ENCODE data around the gene PNLIPRP1. TPM values are rescaled to one million over a fixed set of nuclear protein-coding genes. Genes with fewer than 3 reads are reported as not detected.

The PNLIPRP1 gene
- polyA plus RNA-seq, 3 donors, result 0.04 TPM; not detected in 2

DNA sequence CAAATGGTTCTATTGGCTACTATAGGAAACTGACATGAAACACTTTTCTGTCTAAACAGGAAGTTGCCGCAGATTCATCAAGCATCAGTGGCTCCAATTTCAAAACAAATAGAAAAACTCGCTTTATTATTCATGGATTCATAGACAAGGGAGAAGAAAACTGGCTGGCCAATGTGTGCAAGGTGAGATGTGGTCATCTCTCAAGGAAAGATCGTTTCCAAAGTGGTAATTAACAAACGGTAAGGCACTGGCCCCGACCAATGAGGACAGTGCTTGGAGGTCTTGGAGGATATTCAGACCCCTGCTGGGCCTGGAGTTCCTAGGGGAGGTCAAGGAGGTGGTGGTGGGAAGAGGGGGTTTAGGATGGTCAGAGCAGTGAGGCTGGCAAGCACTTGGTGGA lies 42.5 kb upstream of the PNLIPRP1 start:
- 91% methylated on average over 4 of the region's 5 CpGs for WGBS (ENCODE audit: insufficient coverage)

GRCh38 chr10:116553378-116553980 lies 37.3 kb upstream of the PNLIPRP1 start:
- no peaks in the 10 kb centered on the region for H3K36me3 Mint-ChIP-seq
- no peak overlapping the region for H3K4me2 ChIP-seq (replicated peaks; ENCODE audit: extremely low read depth, low read length, poor library complexity, severe bottlenecking)
- H3K27me3 Mint-ChIP-seq (ENCODE audit: low read depth in 3 of 3), result no peaks in the 10 kb centered on the region
- DNase-seq, result no peak
- no peaks in the 10 kb centered on the region for H3K9me3 ChIP-seq (replicated peaks in 1 of 2; ENCODE audit: control insufficient read depth in 1 of 2, insufficient read depth in 1 of 2, low read length in 2 of 2)
- H3K79me2 ChIP-seq (ENCODE audit: insufficient read depth, low read length), result no peaks in the 10 kb centered on the region
- H3K27ac Mint-ChIP-seq, result no peak overlapping the region
- no peaks in the 10 kb centered on the region for H3K4me1 ChIP-seq (ENCODE audit: control insufficient read depth in 1 of 2, insufficient read depth in 2 of 2, low read length in 2 of 2)
- peaks cover 0 to 3% (median 0%) of the 10 kb centered on the region in 7 donors for H3K9me3 Mint-ChIP-seq
- no peaks in the 10 kb centered on the region for H3K27me3 ChIP-seq (ENCODE audit: control insufficient read depth in 2 of 2, insufficient read depth in 2 of 2, low read length in 2 of 2)
- no peak overlapping the region for H3K9ac ChIP-seq (ENCODE audit: insufficient read depth, low read length, poor library complexity, severe bottlenecking)
- no peak overlapping the region for H2AFZ ChIP-seq (ENCODE audit: insufficient read depth, low read depth, low read length, poor library complexity, severe bottlenecking)
- H3K36me3 ChIP-seq (replicated peaks in 1 of 2; ENCODE audit: control insufficient read depth in 1 of 2, insufficient read depth in 2 of 2, low read length in 2 of 2), result no peaks in the 10 kb centered on the region
- H3K4me3 ChIP-seq (replicated peaks in 1 of 3; ENCODE audit: low read depth in 2 of 3, low read length in 3 of 3), result no peak overlapping the region
- no peak overlapping the region for H3K27ac ChIP-seq (ENCODE audit: low read depth in 1 of 2, low read length in 2 of 2)
- no peaks in the 10 kb centered on the region for H3K4me1 Mint-ChIP-seq
- intact Hi-C loops (cut with micrococcal nuclease), result no loop called here
- H4K20me1 ChIP-seq (ENCODE audit: insufficient read depth, low read length), result no peaks in the 10 kb centered on the region
- no peak overlapping the region for H3K4me3 Mint-ChIP-seq
- WGBS (ENCODE audit: insufficient coverage), result 91% methylated on average over 8 of the region's 13 CpGs
- TF ChIP-seq, protein P1, sequence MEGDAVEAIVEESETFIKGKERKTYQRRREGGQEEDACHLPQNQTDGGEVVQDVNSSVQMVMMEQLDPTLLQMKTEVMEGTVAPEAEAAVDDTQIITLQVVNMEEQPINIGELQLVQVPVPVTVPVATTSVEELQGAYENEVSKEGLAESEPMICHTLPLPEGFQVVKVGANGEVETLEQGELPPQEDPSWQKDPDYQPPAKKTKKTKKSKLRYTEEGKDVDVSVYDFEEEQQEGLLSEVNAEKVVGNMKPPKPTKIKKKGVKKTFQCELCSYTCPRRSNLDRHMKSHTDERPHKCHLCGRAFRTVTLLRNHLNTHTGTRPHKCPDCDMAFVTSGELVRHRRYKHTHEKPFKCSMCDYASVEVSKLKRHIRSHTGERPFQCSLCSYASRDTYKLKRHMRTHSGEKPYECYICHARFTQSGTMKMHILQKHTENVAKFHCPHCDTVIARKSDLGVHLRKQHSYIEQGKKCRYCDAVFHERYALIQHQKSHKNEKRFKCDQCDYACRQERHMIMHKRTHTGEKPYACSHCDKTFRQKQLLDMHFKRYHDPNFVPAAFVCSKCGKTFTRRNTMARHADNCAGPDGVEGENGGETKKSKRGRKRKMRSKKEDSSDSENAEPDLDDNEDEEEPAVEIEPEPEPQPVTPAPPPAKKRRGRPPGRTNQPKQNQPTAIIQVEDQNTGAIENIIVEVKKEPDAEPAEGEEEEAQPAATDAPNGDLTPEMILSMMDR (IDR thresholded peaks at IDR 0.05), result no peak

More for the DNA sequence above, 42.5 kb upstream of the PNLIPRP1 start:
- H3K9me3 Mint-ChIP-seq, result peaks cover 0 to 5% (median 0%) of the 10 kb centered on the region in 7 donors
- Histone ChIP-seq H3K36me3 (replicated peaks in 1 of 2; ENCODE audit: control insufficient read depth in 1 of 2, insufficient read depth in 2 of 2, low read length in 2 of 2) (no peaks in the 10 kb centered on the region), H3K79me2 (ENCODE audit: insufficient read depth, low read length) (no peaks in the 10 kb centered on the region), H3K27me3 (ENCODE audit: control insufficient read depth in 2 of 2, insufficient read depth in 2 of 2, low read length in 2 of 2) (no peaks in the 10 kb centered on the region), H3K4me1 (ENCODE audit: control insufficient read depth in 1 of 2, insufficient read depth in 2 of 2, low read length in 2 of 2) (no peaks in the 10 kb centered on the region), H4K20me1 (ENCODE audit: insufficient read depth, low read length) (no peaks in the 10 kb centered on the region), H3K4me2 (replicated peaks; ENCODE audit: extremely low read depth, low read length, poor library complexity, severe bottlenecking) (no peak overlapping the region), H2AFZ (ENCODE audit: insufficient read depth, low read depth, low read length, poor library complexity, severe bottlenecking) (no peak overlapping the region), H3K9ac (ENCODE audit: insufficient read depth, low read length, poor library complexity, severe bottlenecking) (no peak overlapping the region), H3K27ac (ENCODE audit: low read depth in 1 of 2, low read length in 2 of 2) (no peak overlapping the region), H3K9me3 (replicated peaks in 1 of 2; ENCODE audit: control insufficient read depth in 1 of 2, insufficient read depth in 1 of 2, low read length in 2 of 2) (no peaks in the 10 kb centered on the region), H3K4me3 (replicated peaks in 1 of 3; ENCODE audit: low read depth in 2 of 3, low read length in 3 of 3) (no peak overlapping the region)
- peaks cover 0 to 2% (median 0%) of the 10 kb centered on the region in 3 donors for H3K27me3 Mint-ChIP-seq (ENCODE audit: low read depth in 3 of 3)
- H3K4me3 Mint-ChIP-seq, result no peak overlapping the region
- no peaks in the 10 kb centered on the region for H3K4me1 Mint-ChIP-seq
- TF ChIP-seq, protein P1 (IDR thresholded peaks at IDR 0.05), result no peak
- H3K36me3 Mint-ChIP-seq, result no peaks in the 10 kb centered on the region
- no peak overlapping the region for H3K27ac Mint-ChIP-seq
- no peak for DNase-seq
- intact Hi-C loops (cut with micrococcal nuclease), result no loop called here
